ENCODE measurements around the gene SYCE3. TPM values are rescaled to one million over a fixed set of nuclear protein-coding genes. Genes with fewer than 3 reads are reported as not detected.

The SYCE3 gene
- polyA plus RNA-seq, 1 of the 3 experiments (the other 2 are of a cell fraction): 3.6 TPM

GRCh38 chr22:50556703-50557102, 6.0 kb downstream of the SYCE3 start:
- CTCF ChIA-PET: interaction anchor here (1.2 to 2.1 kb wide), 3 partner anchors 11 to 70 kb away, joined by 3 to 9 read pairs (median 5); partner anchors contain the start of genes KLHDC7B and SCO2

GRCh38 chr22:50553310-50553709, 9.4 kb downstream of the SYCE3 start:
- Histone ChIP-seq H3K9ac (no peak overlapping the region), H3F3A (replicated peaks; ENCODE audit: insufficient read depth) (peaks cover 8% of the 10 kb centered on the region), H3K9me2 (no peaks in the 10 kb centered on the region), H3K27me3 (ENCODE audit: insufficient read depth) (no peaks in the 10 kb centered on the region), H3K79me2 (ENCODE audit: insufficient read depth) (no peaks in the 10 kb centered on the region), H2AFZ (ENCODE audit: low read depth) (no peak overlapping the region), H4K20me1 (ENCODE audit: insufficient read depth) (no peaks in the 10 kb centered on the region), H3K4me1 (ENCODE audit: control insufficient read depth in 1 of 2, insufficient read depth in 2 of 2, low read depth in 1 of 2, low read length in 1 of 2) (no peaks in the 10 kb centered on the region; a peak in 1 of 4 replicates), H3K4me3 (ENCODE audit: low read depth in 2 of 2, low read length in 1 of 2) (no peak overlapping the region), H3K4me2 (no peak overlapping the region), H3K27ac (ENCODE audit: low read depth in 2 of 2, low read length in 1 of 2) (no peak overlapping the region), H3K9me3 (no peaks in the 10 kb centered on the region), H3K36me3 (replicated peaks in 1 of 2; ENCODE audit: control insufficient read depth in 1 of 2, insufficient read depth in 2 of 2, low read length in 1 of 2) (no peaks in the 10 kb centered on the region)
- 46% methylated on average over 8 of the region's 8 CpGs for WGBS (ENCODE audit: low lambda C conversion rate)
- DNase-seq: peak; percentile 44
- TF ChIP-seq GATA2 (CRISPR knock-in tag; IDR thresholded peaks at IDR 0.05): peak; percentile 64
- TF ChIP-seq IRF3 (IDR thresholded peaks at IDR 0.05; ENCODE audit: low read depth, low read length): no peak
- CTCF ChIA-PET: interaction anchor here (5.3 kb wide), 1 partner anchor 10 kb away, joined by 26 read pairs; the partner anchor contains the start of gene SYCE3
- POLR2A ChIA-PET: no interaction called here

More at GRCh38 chr22:50556703-50557102, 6.0 kb downstream of the SYCE3 start:
- POLR2A ChIA-PET: no interaction called here
- Histone ChIP-seq H3K27ac (ENCODE audit: low read depth in 2 of 2, low read length in 1 of 2) (no peak overlapping the region), H4K20me1 (ENCODE audit: insufficient read depth) (no peaks in the 10 kb centered on the region), H3K9me2 (no peaks in the 10 kb centered on the region), H3F3A (replicated peaks; ENCODE audit: insufficient read depth) (peaks cover 8% of the 10 kb centered on the region), H3K27me3 (ENCODE audit: insufficient read depth) (no peaks in the 10 kb centered on the region), H3K4me1 (ENCODE audit: control insufficient read depth in 1 of 2, insufficient read depth in 2 of 2, low read depth in 1 of 2, low read length in 1 of 2) (no peaks in the 10 kb centered on the region; a peak in 1 of 4 replicates), H3K4me2 (no peak overlapping the region), H3K36me3 (replicated peaks in 1 of 2; ENCODE audit: control insufficient read depth in 1 of 2, insufficient read depth in 2 of 2, low read length in 1 of 2) (no peaks in the 10 kb centered on the region), H3K79me2 (ENCODE audit: insufficient read depth) (no peaks in the 10 kb centered on the region), H3K9ac (no peak overlapping the region), H3K4me3 (ENCODE audit: low read depth in 2 of 2, low read length in 1 of 2) (no peak overlapping the region), H2AFZ (ENCODE audit: low read depth) (no peak overlapping the region), H3K9me3 (no peaks in the 10 kb centered on the region)
- no peak for DNase-seq
- no peak for TF ChIP-seq TCF12 (IDR thresholded peaks at IDR 0.05)
- TF ChIP-seq TEAD4 (IDR thresholded peaks at IDR 0.05; ENCODE audit: borderline replicate concordance, insufficient read depth): no peak
- no peak for TF ChIP-seq MXI1 (IDR thresholded peaks at IDR 0.05; ENCODE audit: low read depth, low read length)
- no peak for TF ChIP-seq RFX5 (IDR thresholded peaks at IDR 0.05; ENCODE audit: low read length)
- TF ChIP-seq ELF1 (IDR thresholded peaks at IDR 0.05): no peak
- no peak for TF ChIP-seq FOXM1 (IDR thresholded peaks at IDR 0.05; ENCODE audit: low read depth)
- no peak for TF ChIP-seq RAD21 (IDR thresholded peaks at IDR 0.05; ENCODE audit: low read length)
- no peak for TF ChIP-seq NFIC (IDR thresholded peaks at IDR 0.05; ENCODE audit: borderline replicate concordance)
- TF ChIP-seq POLR2AphosphoS5 (IDR thresholded peaks at IDR 0.05; ENCODE audit: low read depth, low read length): no peak
- TF ChIP-seq PBX3 (IDR thresholded peaks at IDR 0.05): no peak
- no peak for TF ChIP-seq NRF1 (IDR thresholded peaks at IDR 0.05; ENCODE audit: low read depth, low read length)
- WGBS (ENCODE audit: low lambda C conversion rate): 44% methylated on average over 5 of the region's 5 CpGs
